Measurements from ENCODE around the gene NAT9.

Gene NAT9

GRCh38 chr17:74805591-74805991 is 29.4 kb upstream of the NAT9 start:
- no peak for DNase-seq (ENCODE audit: low read depth)

GRCh38 chr17:74804683-74805082 is 28.5 kb upstream of the NAT9 start:
- no peak for DNase-seq (ENCODE audit: low read depth)

GRCh38 chr17:74803971-74804370 is 27.8 kb upstream of the NAT9 start:
- DNase-seq (ENCODE audit: low read depth): no peak

- DNase-seq (ENCODE audit: low read depth): no peak
These were observed 27.3 kb upstream of the NAT9 start for GRCh38 chr17:74803388-74803930.

- DNase-seq (ENCODE audit: low read depth): no peak
These were observed 25.8 kb upstream of the NAT9 start for GRCh38 chr17:74801896-74802295.

GRCh38 chr17:74800531-74800930 is 24.4 kb upstream of the NAT9 start:
- no peak for DNase-seq (ENCODE audit: low read depth)

- no peak for DNase-seq (ENCODE audit: low read depth)
These were observed 23.0 kb upstream of the NAT9 start for GRCh38 chr17:74799097-74799496.

- no peak for DNase-seq (ENCODE audit: low read depth)
These were observed 22.1 kb upstream of the NAT9 start for GRCh38 chr17:74798239-74798707.

GRCh38 chr17:74797824-74798223 is 21.7 kb upstream of the NAT9 start:
- no peak for DNase-seq (ENCODE audit: low read depth)

- no peak for DNase-seq (ENCODE audit: low read depth)
These were observed 20.7 kb upstream of the NAT9 start for GRCh38 chr17:74796866-74797265.

- DNase-seq (ENCODE audit: low read depth): no peak
These were observed 20.1 kb upstream of the NAT9 start for GRCh38 chr17:74796211-74796610.

- no peak for DNase-seq (ENCODE audit: low read depth)
These were observed 19.3 kb upstream of the NAT9 start for GRCh38 chr17:74795327-74796020.

GRCh38 chr17:74792586-74793105 is 16.5 kb upstream of the NAT9 start:
- DNase-seq (ENCODE audit: low read depth): no peak

- DNase-seq (ENCODE audit: low read depth): no peak
These were observed 14.3 kb upstream of the NAT9 start for GRCh38 chr17:74790161-74791058.

- no peak for DNase-seq (ENCODE audit: low read depth)
These were observed 10.4 kb upstream of the NAT9 start for GRCh38 chr17:74786431-74787055.

GRCh38 chr17:74785981-74786360 is 9.8 kb upstream of the NAT9 start:
- no peak for DNase-seq (ENCODE audit: low read depth)

- DNase-seq (ENCODE audit: low read depth): no peak
These were observed 9.2 kb upstream of the NAT9 start for GRCh38 chr17:74785096-74785980.

- no peak for DNase-seq (ENCODE audit: low read depth)
These were observed 8.1 kb upstream of the NAT9 start for GRCh38 chr17:74784125-74784810.

- no peak for DNase-seq (ENCODE audit: low read depth)
These were observed 6.4 kb upstream of the NAT9 start for GRCh38 chr17:74782571-74782970.

GRCh38 chr17:74780443-74781238 is 4.5 kb upstream of the NAT9 start:
- DNase-seq (ENCODE audit: low read depth): no peak
